HFFc6 (cell line): Measurements from ENCODE around the gene USH2A. TPM values are rescaled to one million over a fixed set of nuclear protein-coding genes. Genes with fewer than 3 reads are reported as not detected.

ENCODE experiments used
- DNase-seq: peaks from one replicate; pipeline ENCODE4 v3.0.0-alpha.2; 2018
- H3K27ac Mint-ChIP-seq: 2 replicates; pipeline ENCODE4 v1.8.0; 2020; ENCODE audit warnings: mild to moderate bottlenecking, mixed read lengths
- H3K27me3 Mint-ChIP-seq: 2 replicates; pipeline ENCODE4 v1.8.0; 2021; ENCODE audit warnings: mild to moderate bottlenecking, moderate library complexity, mixed read lengths; ENCODE audit not compliant: insufficient read depth
- H3K36me3 Mint-ChIP-seq: 2 replicates; pipeline ENCODE4 v1.8.0; 2021; ENCODE audit warnings: low read depth, mixed read lengths
- H3K4me1 Mint-ChIP-seq: 2 replicates; pipeline ENCODE4 v1.8.0; 2020; ENCODE audit warnings: low read depth, mixed read lengths
- H3K4me3 Mint-ChIP-seq: 2 replicates; pipeline ENCODE4 v1.8.0; 2020; ENCODE audit warnings: mild to moderate bottlenecking, moderate library complexity, mixed read lengths
- H3K9me3 Mint-ChIP-seq: 2 replicates; pipeline ENCODE4 v1.8.0; 2020; ENCODE audit warnings: mild to moderate bottlenecking, mixed read lengths
- CTCF ChIP-seq: fragments of 200-600 bp; sonication (generic); IDR thresholded peaks from 2 replicates; pipeline ENCODE4 v1.5.0; 2021; ENCODE audit warnings: antibody characterized with exemption, mild to moderate bottlenecking
- total RNA-seq, 6 experiments: library from RNA; stranded (reverse); fragmentation: NEBNext Ultra II Directional; extraction: Animal tissue kit (Norgen Biotek cat#: 25700); gene quantifications; 2 replicates in 1 of 6; 3 replicates in 5 of 6; pipeline ENCODE4 v1.2.3, GENCODE V29; 2021

USH2A gene
- total RNA-seq, 6 experiments from 2014 or later: 0.02 to 0.07 (median 0.04) TPM

DNA sequence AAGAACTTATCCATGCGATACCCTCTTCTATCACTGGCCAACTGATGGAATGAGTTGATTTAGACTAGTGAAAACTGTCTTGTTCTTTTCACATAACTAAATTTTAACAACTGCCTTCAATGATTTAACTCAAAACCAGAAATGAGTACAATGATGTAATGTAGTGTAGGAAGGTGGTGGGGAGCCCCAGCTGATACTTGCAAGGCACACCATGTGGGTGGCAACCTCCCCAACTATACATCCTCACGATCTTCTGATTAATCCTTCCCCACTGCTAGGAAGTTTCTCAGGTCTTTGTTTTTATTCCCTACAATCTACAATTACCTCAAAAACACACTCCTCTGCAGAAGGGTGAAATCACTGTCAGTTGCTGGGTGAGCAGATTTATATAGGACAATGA, 755.5 kb downstream of the USH2A start:
- Mint-ChIP-seq H3K36me3 (no peaks in the 10 kb centered on the region), H3K9me3 (no peaks in the 10 kb centered on the region), H3K27me3 (peaks cover 7% of the 10 kb centered on the region; the same call in 1 of the 2 replicates), H3K27ac (no peak overlapping the region), H3K4me1 (peaks cover 34% of the 10 kb centered on the region), H3K4me3 (no peak overlapping the region)
- TF ChIP-seq CTCF: no peak
- DNase-seq: no peak

- H3K9me3 Mint-ChIP-seq: no peaks in the 10 kb centered on the region
- H3K27ac Mint-ChIP-seq: peak overlapping the region; percentile 32; the same call in 1 of the 2 replicates
Observed at GRCh38 chr1:215665215-215665614, 758.0 kb downstream of the USH2A start.

DNA sequence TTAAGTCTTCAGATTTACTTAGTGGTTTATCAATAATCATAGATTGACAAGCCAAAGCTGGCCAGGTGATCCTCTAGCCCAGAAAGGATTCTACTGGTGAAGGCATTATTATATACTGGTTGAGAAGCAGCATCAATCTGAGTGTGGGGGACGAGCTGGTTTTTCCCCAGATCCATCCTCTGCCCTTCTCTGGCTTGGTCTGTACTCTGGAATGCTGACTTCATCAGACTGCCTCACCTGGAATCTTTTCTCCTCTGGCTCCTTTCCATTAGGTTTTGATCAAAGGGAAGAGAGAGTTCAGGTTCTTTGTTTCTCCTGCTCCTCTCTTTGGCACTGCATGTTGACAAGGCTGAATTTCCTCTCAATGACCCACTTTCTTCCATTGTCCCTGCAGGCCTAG, 762.2 kb downstream of the USH2A start:
- H3K4me1 Mint-ChIP-seq: peaks cover 11% of the 10 kb centered on the region
- no peak for TF ChIP-seq CTCF
- H3K27ac Mint-ChIP-seq: no peak overlapping the region
- H3K36me3 Mint-ChIP-seq: no peaks in the 10 kb centered on the region
- no peak overlapping the region for H3K4me3 Mint-ChIP-seq
- H3K27me3 Mint-ChIP-seq: peaks cover 9% of the 10 kb centered on the region; the same call in 1 of the 2 replicates
- no peaks in the 10 kb centered on the region for H3K9me3 Mint-ChIP-seq
- no peak for DNase-seq

More at GRCh38 chr1:215665215-215665614, 758.0 kb downstream of the USH2A start:
- peaks cover 30% of the 10 kb centered on the region for H3K4me1 Mint-ChIP-seq
- no peak overlapping the region for H3K4me3 Mint-ChIP-seq
- H3K27me3 Mint-ChIP-seq: peaks cover 11% of the 10 kb centered on the region; the same call in 1 of the 2 replicates
- DNase-seq: peak; percentile 69
- no peak for TF ChIP-seq CTCF
- no peaks in the 10 kb centered on the region for H3K36me3 Mint-ChIP-seq

DNA sequence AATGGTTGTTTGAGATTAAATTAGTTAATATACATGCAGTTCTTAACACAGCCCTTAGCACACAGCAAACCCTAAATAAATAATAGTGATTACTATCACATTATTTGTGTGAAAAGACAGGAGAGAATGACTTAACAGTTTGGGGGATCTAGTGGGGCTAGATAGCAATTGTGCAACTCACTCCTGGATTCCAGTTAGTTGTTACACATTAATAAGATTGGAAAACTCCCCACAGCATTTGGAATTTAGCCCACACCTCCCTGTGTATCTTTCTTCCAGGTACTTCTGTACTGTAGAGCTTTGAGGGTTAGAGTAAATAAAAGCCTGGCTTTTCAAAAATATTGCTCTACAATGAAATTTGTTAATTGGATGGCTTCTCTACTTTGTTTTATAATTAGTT, 763.0 kb downstream of the USH2A start:
- no peak for TF ChIP-seq CTCF
- no peak overlapping the region for H3K27ac Mint-ChIP-seq
- H3K36me3 Mint-ChIP-seq: no peaks in the 10 kb centered on the region
- no peak overlapping the region for H3K4me3 Mint-ChIP-seq
- peaks cover 4% of the 10 kb centered on the region for H3K4me1 Mint-ChIP-seq
- no peaks in the 10 kb centered on the region for H3K9me3 Mint-ChIP-seq
- DNase-seq: no peak
- peaks cover 9% of the 10 kb centered on the region; the same call in 1 of the 2 replicates for H3K27me3 Mint-ChIP-seq

DNA sequence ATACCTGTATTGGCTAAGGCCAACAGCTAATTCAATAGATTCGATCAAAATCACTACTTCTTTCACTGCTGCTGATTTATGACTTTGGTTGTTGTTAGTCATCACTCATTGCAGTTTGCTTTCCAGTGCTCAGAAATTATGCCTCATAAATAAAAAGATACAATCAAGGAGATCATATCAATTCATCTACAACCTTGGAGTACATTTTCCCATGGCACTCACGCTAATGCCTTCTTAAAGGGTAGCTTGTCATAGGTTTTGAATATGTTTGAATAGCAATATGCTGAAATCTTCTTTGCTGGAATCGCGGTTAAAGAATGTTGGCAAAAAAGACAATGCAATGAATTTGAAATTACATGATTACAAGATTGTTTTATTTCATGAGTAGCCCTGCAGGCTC, 766.2 kb downstream of the USH2A start:
- Mint-ChIP-seq H3K9me3 (no peaks in the 10 kb centered on the region), H3K27me3 (peaks cover 4% of the 10 kb centered on the region; the same call in 1 of the 2 replicates), H3K4me3 (no peak overlapping the region), H3K4me1 (peaks cover 8% of the 10 kb centered on the region; the same call in 1 of the 2 replicates), H3K27ac (no peak overlapping the region), H3K36me3 (no peaks in the 10 kb centered on the region)
- DNase-seq: no peak
- no peak for TF ChIP-seq CTCF

GRCh38 chr1:215652371-215652770, 770.9 kb downstream of the USH2A start:
- Mint-ChIP-seq H3K4me1 (peaks cover 22% of the 10 kb centered on the region), H3K4me3 (no peak overlapping the region), H3K36me3 (no peaks in the 10 kb centered on the region), H3K27me3 (no peaks in the 10 kb centered on the region; the same call in none of the 2 replicates), H3K9me3 (no peaks in the 10 kb centered on the region), H3K27ac (no peak overlapping the region)
- TF ChIP-seq CTCF: no peak
- no peak for DNase-seq
